SK-N-SH (cell line): ENCODE measurements around the gene ZNF221. TPM values are rescaled to one million over a fixed set of nuclear protein-coding genes. Genes with fewer than 3 reads are reported as not detected.
A peak's percentile ranks its signal among the peaks of the same experiment; 100 is the strongest.

Source experiments
- CTCF ChIA-PET: fragments of 300-600, 350-600 bp; formaldehyde crosslinking; extraction: SDS; loops from one replicate; lab custom pipeline; 2021; lab: Yijun Ruan, JAX
- POLR2A ChIA-PET: fragments of 350-600 bp; sonication (Branson Sonifier 250); formaldehyde crosslinking; extraction: SDS; loops from one replicate; lab custom pipeline; 2020; ENCODE audit warnings: antibody characterized with exemption, inconsistent platforms; lab: Yijun Ruan, JAX
- DNase-seq: peaks from one replicate; pipeline ENCODE4 v3.0.0; 2012
- H2AFZ ChIP-seq: fragments of 200-600 bp; sonication (generic); 2 replicates; pipeline ENCODE4 v1.8.1; 2016; ENCODE audit warnings: antibody characterized with exemption, mild to moderate bottlenecking, low read depth
- H3F3A ChIP-seq: fragments of 200-600 bp; sonication (generic); replicated peaks from 2 replicates; pipeline ENCODE3; 2016; ENCODE audit warnings: antibody characterized with exemption, mild to moderate bottlenecking; ENCODE audit not compliant: insufficient read depth
- H3K27ac ChIP-seq, 2 experiments: fragments of 200-500 bp in 1 of 2; fragments of 200-600 bp in 1 of 2; sonication (Bioruptor generic) in 1 of 2; sonication (generic), shearing (Covaris generic) in 1 of 2; 2 replicates each; pipeline versions ENCODE4 v1.5.1 to v1.6.1; 2014 to 2016; ENCODE audit warnings: low read depth in 2 of 2, inconsistent platforms in 1 of 2, low read length in 1 of 2, mild to moderate bottlenecking in 1 of 2, mixed read lengths in 1 of 2
- H3K27me3 ChIP-seq: fragments of 200-600 bp; sonication (generic), shearing (Covaris generic); 2 replicates; pipeline ENCODE4 v1.6.1; 2016; ENCODE audit warnings: mixed run types; ENCODE audit not compliant: insufficient read depth
- H3K36me3 ChIP-seq, 2 experiments: fragments of 200-500 bp in 1 of 2; fragments of 200-600 bp in 1 of 2; sonication (Bioruptor generic) in 1 of 2; sonication (generic) in 1 of 2; replicated peaks in 1 of 2; 2 replicates each; pipeline versions ENCODE3 to v1.5.1; 2014 to 2016; ENCODE audit warnings: low read length in 1 of 2, mild to moderate bottlenecking in 1 of 2; ENCODE audit not compliant: insufficient read depth in 2 of 2, control insufficient read depth in 1 of 2
- H3K4me1 ChIP-seq, 2 experiments: fragments of 200-500 bp in 1 of 2; fragments of 200-600 bp in 1 of 2; sonication (Bioruptor generic) in 1 of 2; sonication (generic), shearing (Covaris generic) in 1 of 2; 2 replicates each; pipeline versions ENCODE4 v1.5.1 to v1.6.1; 2014 to 2016; ENCODE audit warnings: low read depth in 1 of 2, low read length in 1 of 2, mixed run types in 1 of 2; ENCODE audit not compliant: insufficient read depth in 2 of 2, control insufficient read depth in 1 of 2
- H3K4me2 ChIP-seq: fragments of 200-600 bp; sonication (generic), shearing (Covaris generic); 2 replicates; pipeline ENCODE4 v1.6.1; 2017; ENCODE audit warnings: mixed run types
- H3K4me3 ChIP-seq, 2 experiments: fragments of 200-500 bp in 1 of 2; fragments of 200-600 bp in 1 of 2; sonication (Bioruptor generic) in 1 of 2; sonication (generic), shearing (Covaris generic) in 1 of 2; 2 replicates each; pipeline versions ENCODE4 v1.5.1 to v1.8.1; 2014 to 2016; ENCODE audit warnings: low read depth in 2 of 2, inconsistent platforms in 1 of 2, low read length in 1 of 2, mild to moderate bottlenecking in 1 of 2, mixed read lengths in 1 of 2, moderate library complexity in 1 of 2
- H3K79me2 ChIP-seq: fragments of 200-600 bp; sonication (generic); 2 replicates; pipeline ENCODE4 v1.8.1; 2017; ENCODE audit warnings: mild to moderate bottlenecking; ENCODE audit not compliant: insufficient read depth
- H3K9ac ChIP-seq: fragments of 200-600 bp; sonication (generic); 2 replicates; pipeline ENCODE4 v1.6.1; 2017; ENCODE audit warnings: mixed run types
- H3K9me2 ChIP-seq: fragments of 200-600 bp; sonication (generic); 2 replicates; pipeline ENCODE4 v1.6.1; 2017; ENCODE audit warnings: mixed run types
- H3K9me3 ChIP-seq: fragments of 200-600 bp; sonication (generic); 2 replicates; pipeline ENCODE4 v1.6.1; 2017; ENCODE audit warnings: mixed run types, mild to moderate bottlenecking, moderate library complexity
- H4K20me1 ChIP-seq: fragments of 200-600 bp; sonication (generic); 2 replicates; pipeline ENCODE4 v1.6.1; 2017; ENCODE audit warnings: mild to moderate bottlenecking, mixed run types; ENCODE audit not compliant: insufficient read depth
- CHD2 ChIP-seq: fragments of 150-350 bp; IDR thresholded peaks from 2 replicates; pipeline ENCODE4 v1.6.1; 2018; ENCODE audit warnings: low read length; ENCODE audit not compliant: partially characterized antibody
- CTCF ChIP-seq: fragments of 200-600 bp; sonication (generic); IDR thresholded peaks from 2 replicates; pipeline ENCODE4 v1.6.1; 2017; ENCODE audit warnings: antibody characterized with exemption, mild to moderate bottlenecking, moderate library complexity
- FOXM1 ChIP-seq: IDR thresholded peaks from 2 replicates; pipeline ENCODE4 v1.4.0; 2012; ENCODE audit warnings: low read depth, mild to moderate bottlenecking
- GABPA ChIP-seq: IDR thresholded peaks from 2 replicates; pipeline ENCODE4 v1.4.0; 2012; ENCODE audit warnings: low read depth, mild to moderate bottlenecking
- GATA2 ChIP-seq: sonication (generic); formaldehyde crosslinking; IDR thresholded peaks from 2 replicates; pipeline ENCODE4 v1.5.0; 2020; ENCODE audit warnings: mild to moderate bottlenecking, missing genetic modification reagents
- JUND ChIP-seq: IDR thresholded peaks from 2 replicates; pipeline ENCODE4 v1.4.0; 2012
- NFIC ChIP-seq: IDR thresholded peaks from 2 replicates; pipeline ENCODE4 v1.4.0; 2012; ENCODE audit warnings: borderline replicate concordance
- PBX3 ChIP-seq: IDR thresholded peaks from 2 replicates; pipeline ENCODE4; 2012
- RCOR1 ChIP-seq: fragments of 150-350 bp; IDR thresholded peaks from 2 replicates; pipeline ENCODE4 v1.6.1; 2017; ENCODE audit warnings: antibody characterized with exemption, low read length
- RFX5 ChIP-seq: IDR thresholded peaks from 2 replicates; pipeline ENCODE4 v1.6.1; 2012; ENCODE audit warnings: mild to moderate bottlenecking, improper control_type of control experiment, low read length
- RXRA ChIP-seq: IDR thresholded peaks from 2 replicates; pipeline ENCODE4 v1.4.0; 2012; ENCODE audit warnings: low read depth, mild to moderate bottlenecking, borderline replicate concordance
- TAF1 ChIP-seq: IDR thresholded peaks from 2 replicates; pipeline ENCODE4 v1.6.1; 2012; ENCODE audit warnings: low read depth, mild to moderate bottlenecking, low read length, moderate library complexity, borderline replicate concordance
- TCF12 ChIP-seq: IDR thresholded peaks from 2 replicates; pipeline ENCODE4 v1.4.0; 2012
- TEAD4 ChIP-seq: IDR thresholded peaks from 2 replicates; pipeline ENCODE4 v1.4.0; 2012; ENCODE audit warnings: mild to moderate bottlenecking, borderline replicate concordance; ENCODE audit not compliant: insufficient read depth
- USF1 ChIP-seq: IDR thresholded peaks from 2 replicates; pipeline ENCODE4 v1.4.0; 2012; ENCODE audit warnings: low read depth, borderline replicate concordance
- USF2 ChIP-seq: fragments of 150-350 bp; IDR thresholded peaks from 2 replicates; pipeline ENCODE4 v1.6.1; 2017; ENCODE audit warnings: antibody characterized with exemption, low read length, low read depth, borderline replicate concordance
- WGBS: methylation state at CpG from one replicate; pipeline ENCODE4 v1.1.6; 2017; ENCODE audit warnings: low lambda C conversion rate; 5-methylcytosine and 5-hydroxymethylcytosine counted together
- polyA plus RNA-seq, 3 experiments: library from polyadenylated mRNA; depleted of rRNA; stranded (reverse); fragments of >200 nt; gene quantifications; 2 replicates each; pipeline ENCODE4 v1.2.3, GENCODE V29; 2012

ZNF221 gene
- polyA plus RNA-seq, 1 of the 3 experiments (the other 2 are of a cell fraction): 0.64 TPM

GRCh38 chr19:43913383-43913782 lies 37.6 kb upstream of the ZNF221 start:
- peaks cover 29% of the 10 kb centered on the region; the same call in 1 of the 2 replicates for H3K9me3 ChIP-seq
- no peak for DNase-seq
- H3F3A ChIP-seq: peaks cover 6% of the 10 kb centered on the region
- H4K20me1 ChIP-seq: no peaks in the 10 kb centered on the region
- H3K4me1 ChIP-seq: no peaks in the 10 kb centered on the region
- no peak for TF ChIP-seq TEAD4
- TF ChIP-seq RXRA: no peak
- TF ChIP-seq CTCF: no peak
- TF ChIP-seq GABPA: no peak
- TF ChIP-seq GATA2: no peak
- no peak for TF ChIP-seq TCF12
- TF ChIP-seq JUND: no peak
- no peak for TF ChIP-seq FOXM1
- TF ChIP-seq RCOR1: no peak
- TF ChIP-seq CHD2: no peak
- no peak for TF ChIP-seq USF1
- no peak for TF ChIP-seq PBX3
- TF ChIP-seq TAF1: no peak
- no peak for TF ChIP-seq RFX5
- no peak for TF ChIP-seq USF2
- TF ChIP-seq NFIC: no peak
- no peaks in the 10 kb centered on the region for H3K27me3 ChIP-seq
- H3K9ac ChIP-seq: no peak overlapping the region
- H3K27ac ChIP-seq: no peak overlapping the region
- peak overlapping the region in 1 of 2 experiments; percentile 21; a peak in 1 of 4 replicates for H3K4me3 ChIP-seq
- WGBS: 100% methylated on average over 7 of the region's 7 CpGs
- POLR2A ChIA-PET: interaction anchor here (1.2 to 1.4 kb wide), 2 partner anchors 11 to 22 kb away, joined by 4 read pairs; partner anchors contain the start of gene ZNF45
- peaks cover 52 to 71% of the 10 kb centered on the region in 2 experiments for H3K36me3 ChIP-seq
- H3K9me2 ChIP-seq: no peaks in the 10 kb centered on the region
- H3K79me2 ChIP-seq: no peaks in the 10 kb centered on the region
- no peak overlapping the region for H3K4me2 ChIP-seq
- CTCF ChIA-PET: no interaction called here
- no peak overlapping the region for H2AFZ ChIP-seq
